Testis (tissue), 3 donors: Measurements from ENCODE around the gene ZNF232. TPM values are rescaled to one million over a fixed set of nuclear protein-coding genes. Genes with fewer than 3 reads are reported as not detected.
"Not testable (repeated sequence)": the region's sequence is repeated elsewhere in the genome, so short reads cannot be mapped to it uniquely, and the experiment has no call there.

ENCODE experiments used
- DNase-seq: peaks from one replicate; pipeline ENCODE4 v3.0.0-alpha.2; 2019
- H3K27ac ChIP-seq, 2 donors: fragments of 200-600 bp; sonication (generic); one replicate each; pipeline ENCODE4 v1.5.1; 2019
- H3K27me3 ChIP-seq: fragments of 200-600 bp; sonication (generic); one replicate; pipeline ENCODE4 v1.5.1; 2019
- H3K36me3 ChIP-seq: fragments of 200-600 bp; sonication (generic); one replicate; pipeline ENCODE4 v1.5.1; 2017; ENCODE audit warnings: low read depth; ENCODE audit errors: missing control alignments
- H3K4me1 ChIP-seq: fragments of 200-600 bp; sonication (generic); one replicate; pipeline ENCODE4 v1.5.1; 2019
- H3K4me3 ChIP-seq, 2 donors: fragments of 200-600 bp; sonication (generic); one replicate each; pipeline ENCODE4 v1.5.1; 2017 to 2019
- H3K9me3 ChIP-seq: fragments of 200-600 bp; sonication (generic); one replicate; pipeline ENCODE4 v1.5.1; 2017
- CTCF ChIP-seq, 3 experiments: fragments of 450-650 bp in 2 of 3; fragments of 200-600 bp in 1 of 3; sonication (generic) in 1 of 3; IDR thresholded peaks; one replicate each; pipeline ENCODE4 v1.5.1; 2016 to 2019; ENCODE audit warnings: antibody characterized with exemption in 3 of 3, mild to moderate bottlenecking in 2 of 3, moderate library complexity in 1 of 3
- POLR2A ChIP-seq: fragments of 450-650 bp; IDR thresholded peaks from one replicate; pipeline ENCODE4 v1.6.1; 2017; ENCODE audit warnings: antibody characterized with exemption, mild to moderate bottlenecking, moderate library complexity
- WGBS, 2 donors: methylation state at CpG; one replicate each; pipeline ENCODE4 v1.1.5; 2018; 5-methylcytosine and 5-hydroxymethylcytosine counted together
- intact Hi-C: fragments of 100-400 bp; cut with DNase I; formaldehyde crosslinking; loops from one replicate; pipeline ENCODE4 v1.15.1; 2023; ENCODE audit warnings: low total_unique reads
- polyA plus RNA-seq: library from polyadenylated mRNA; stranded (reverse); fragments of 350-450 nt; fragmentation: Illumina TruSeq; extraction: RNeasy Lipid Tissue Mini Kit (QIAGEN cat#74804); gene quantifications from one replicate; pipeline ENCODE4 v1.2.3, GENCODE V29; 2014; ENCODE audit warnings: low read depth, low replicate concordance; ENCODE audit not compliant: insufficient read depth
- total RNA-seq, 2 donors: library from RNA; depleted of rRNA; stranded (reverse); fragments of >200 nt; gene quantifications; one replicate each; pipeline ENCODE4 v1.2.3, GENCODE V29; 2016

Gene ZNF232
- total and polyA plus RNA-seq, 3 donors from 2014 or later: 8.6 to 21.7 (median 14.4) TPM

- H3K27ac ChIP-seq: no peak overlapping the region
- no peaks in the 10 kb centered on the region for H3K4me1 ChIP-seq
- no peaks in the 10 kb centered on the region for H3K27me3 ChIP-seq
- H3K36me3 ChIP-seq: no peaks in the 10 kb centered on the region
- intact Hi-C loops: no loop called here
- no peaks in the 10 kb centered on the region for H3K9me3 ChIP-seq
- TF ChIP-seq POLR2A: no peak
- no peak for TF ChIP-seq CTCF (IDR thresholded peaks at IDR 0.05)
- H3K4me3 ChIP-seq: no peak overlapping the region
- 93 to 94% methylated on average over 5 to 16 of the region's 16 CpGs for WGBS, 2 donors
- peak; percentile 7 for DNase-seq
Measured at GRCh38 chr17:5121186-5121841, 9.6 kb upstream of the ZNF232 start.

DNA sequence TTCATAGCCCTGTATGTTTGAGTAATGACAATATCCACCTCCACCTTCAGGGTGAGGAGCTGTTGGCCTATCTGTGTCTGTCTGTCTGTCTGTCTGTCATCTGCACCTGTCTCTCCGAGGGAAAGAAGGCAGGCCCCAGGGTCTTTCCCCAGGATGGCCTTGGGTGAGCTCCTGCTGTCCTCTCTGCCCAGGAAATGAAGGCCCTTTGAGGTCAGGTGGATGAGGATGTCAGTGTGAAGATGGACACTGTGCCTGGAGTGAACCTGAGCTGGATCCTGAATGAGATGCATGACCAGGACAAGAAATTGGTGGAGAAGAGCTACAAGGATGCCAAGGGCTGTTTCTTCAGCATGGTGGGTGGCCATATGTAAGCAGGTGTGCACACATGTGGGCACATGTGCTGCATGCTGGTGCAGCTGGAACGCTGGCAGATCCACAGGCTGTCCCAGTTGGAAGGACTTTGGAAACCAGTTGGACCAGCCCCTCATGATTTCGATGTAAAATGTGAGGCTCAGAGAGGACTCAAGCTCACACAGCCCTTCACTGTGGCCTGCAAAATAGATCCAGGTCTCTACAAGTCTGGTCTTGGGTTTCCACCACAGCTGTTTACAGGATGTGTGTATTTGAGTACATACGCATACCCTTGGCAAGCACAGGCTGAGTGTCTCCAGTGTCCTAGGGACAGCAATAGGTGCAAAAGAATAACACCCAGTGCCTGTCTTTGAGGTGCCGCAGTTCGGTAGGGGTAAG, 8.9 kb upstream of the ZNF232 start:
- H3K27ac ChIP-seq, H3K4me3 ChIP-seq, H3K9me3 ChIP-seq, H3K27me3 ChIP-seq, intact Hi-C loops, H3K4me1 ChIP-seq, H3K36me3 ChIP-seq: not testable (repeated sequence)
- 89 to 95% methylated on average over 4 to 6 of the region's 6 CpGs for whole genome bisulfite sequencing, 2 donors
- DNase-seq: peak; percentile 4

- 82 to 100% methylated on average over 2 to 7 of the region's 7 CpGs for WGBS, 2 donors
- no peaks in the 10 kb centered on the region for H3K27me3 ChIP-seq
- intact Hi-C loops: no loop called here
Measured at GRCh38 chr17:5120036-5120435, 8.4 kb upstream of the ZNF232 start.

GRCh38 chr17:5118219-5118618, 6.5 kb upstream of the ZNF232 start:
- no peaks in the 10 kb centered on the region for H3K36me3 ChIP-seq
- H3K4me3 ChIP-seq: no peak overlapping the region
- intact Hi-C loops: no loop called here
- WGBS, 2 donors: 89 to 97% methylated on average over 6 of the region's 6 CpGs
- TF ChIP-seq CTCF (IDR thresholded peaks at IDR 0.05): no peak
- TF ChIP-seq POLR2A: no peak
- no peaks in the 10 kb centered on the region for H3K9me3 ChIP-seq
- DNase-seq: no peak
- no peaks in the 10 kb centered on the region for H3K4me1 ChIP-seq
- no peak overlapping the region for H3K27ac ChIP-seq
- H3K27me3 ChIP-seq: no peaks in the 10 kb centered on the region

More at GRCh38 chr17:5120036-5120435, 8.4 kb upstream of the ZNF232 start:
- no peak for TF ChIP-seq CTCF (IDR thresholded peaks at IDR 0.05)
- TF ChIP-seq POLR2A: no peak
- Histone ChIP-seq H3K27ac (no peak overlapping the region), H3K9me3 (no peaks in the 10 kb centered on the region), H3K4me1 (no peaks in the 10 kb centered on the region), H3K36me3 (no peaks in the 10 kb centered on the region), H3K4me3 (no peak overlapping the region)
- DNase-seq: no peak

DNA sequence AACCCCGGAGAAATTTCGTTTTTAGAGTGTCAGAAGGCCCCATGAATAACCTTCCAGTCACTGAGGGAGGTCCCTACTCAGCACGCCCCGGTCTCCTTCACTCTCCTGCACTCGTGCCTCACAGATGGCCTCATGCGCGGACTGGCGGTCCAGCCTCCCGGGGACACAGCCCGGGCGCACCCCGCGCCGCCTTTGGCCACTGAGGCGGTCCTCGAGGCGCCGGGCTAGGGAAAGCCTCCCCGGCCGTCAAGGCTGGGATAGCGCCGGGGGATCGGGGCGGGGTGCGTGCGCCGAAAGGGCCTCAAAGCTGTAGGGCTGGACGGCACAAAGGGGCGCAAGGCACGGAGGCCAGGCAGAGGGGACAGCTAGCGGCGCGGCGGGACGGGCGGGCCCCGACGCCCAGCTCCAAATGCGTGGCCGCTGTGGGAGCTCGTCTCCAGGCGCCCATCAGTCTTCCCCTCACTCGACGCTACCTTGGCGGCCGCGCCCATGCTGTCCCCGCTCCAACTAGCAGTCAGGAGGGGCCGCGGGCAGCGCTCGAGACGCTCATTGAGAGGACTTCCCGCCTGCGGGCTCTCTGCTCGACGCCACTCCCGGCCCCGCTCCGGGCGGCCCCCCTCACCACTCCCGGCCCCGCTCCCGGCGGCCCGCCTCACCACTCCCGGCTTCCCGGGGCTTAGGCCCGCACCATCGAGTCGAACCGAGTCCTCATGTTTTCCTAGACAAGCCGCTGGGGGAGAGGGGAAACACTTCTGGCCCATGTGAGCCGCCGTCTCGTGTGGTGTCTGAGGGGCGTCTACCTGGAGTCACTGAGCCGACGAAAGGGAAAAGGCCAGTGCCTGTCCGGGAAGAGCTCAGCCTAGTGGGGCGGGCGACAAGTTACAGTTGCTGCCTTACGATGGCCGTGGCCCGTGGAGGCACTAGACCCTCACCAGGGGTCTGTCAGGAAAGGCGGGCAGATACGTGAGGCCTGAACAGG, 4.3 kb upstream of the ZNF232 start, which contains the start of gene USP6:
USP6 (plus strand) TSS at position 360 of the 979 bp plus-strand sequence. CDS start 14,336 bp downstream, outside the sequence.
- H3K9me3 ChIP-seq: no peaks in the 10 kb centered on the region
- intact Hi-C loops: no loop called here
- no peaks in the 10 kb centered on the region for H3K36me3 ChIP-seq
- peak within 1 kb of the TSS; percentile 47 to 69 for H3K4me3 ChIP-seq
- TF ChIP-seq POLR2A (no peak), CTCF (IDR thresholded peaks at IDR 0.05) (no peak)
- H3K4me1 ChIP-seq: peaks cover 6% of the 10 kb centered on the region
- H3K27ac ChIP-seq: peak within 1 kb of the TSS in 1 of 2 donors; percentile 79
- 13 to 20% methylated on average over 5 to 85 of the region's 87 CpGs for WGBS, 2 donors
- no peaks in the 10 kb centered on the region for H3K27me3 ChIP-seq
- peak; percentile 77 for DNase-seq
